Esophagus squamous epithelium (tissue), 4 donors: ENCODE data around the gene ATOSB.

ENCODE experiments used
- POLR2A ChIP-seq, 4 donors: fragments of 450-650 bp; IDR thresholded peaks; one replicate each; pipeline ENCODE4 v1.6.1; 2017; ENCODE audit warnings: antibody characterized with exemption in 4 of 4, mild to moderate bottlenecking in 4 of 4, moderate library complexity in 3 of 4
- TF ChIP-seq, protein P1 (sequence below), 6 experiments: fragments of 450-650 bp in 4 of 6; fragments of 200-600 bp in 2 of 6; sonication (generic) in 2 of 6; IDR thresholded peaks; one replicate each; pipeline ENCODE4 v1.5.1; 2016 to 2019; ENCODE audit warnings: antibody characterized with exemption in 6 of 6, mild to moderate bottlenecking in 4 of 6, moderate library complexity in 4 of 6

DNA sequence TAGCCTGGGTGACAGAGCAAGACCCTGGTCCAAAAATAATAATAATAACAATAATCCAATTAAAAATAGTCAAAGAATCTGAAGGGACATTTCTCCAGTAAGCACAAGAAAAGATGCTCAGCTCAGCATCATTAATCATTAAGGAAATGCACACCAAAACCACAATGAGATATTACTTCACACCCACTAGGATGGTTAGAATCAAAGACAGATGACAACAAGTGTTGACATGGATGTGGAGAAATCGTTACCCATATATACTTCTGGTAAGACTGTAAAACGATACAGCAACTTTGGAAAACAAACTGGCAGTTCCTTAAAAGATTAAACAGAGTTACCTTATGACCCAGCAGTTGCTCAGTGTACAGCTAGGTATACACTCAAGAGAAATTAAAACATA is 30.6 kb downstream of the ATOSB start:
- TF ChIP-seq POLR2A (IDR thresholded peaks at IDR 0.05) = no peak
- TF ChIP-seq, protein P1, sequence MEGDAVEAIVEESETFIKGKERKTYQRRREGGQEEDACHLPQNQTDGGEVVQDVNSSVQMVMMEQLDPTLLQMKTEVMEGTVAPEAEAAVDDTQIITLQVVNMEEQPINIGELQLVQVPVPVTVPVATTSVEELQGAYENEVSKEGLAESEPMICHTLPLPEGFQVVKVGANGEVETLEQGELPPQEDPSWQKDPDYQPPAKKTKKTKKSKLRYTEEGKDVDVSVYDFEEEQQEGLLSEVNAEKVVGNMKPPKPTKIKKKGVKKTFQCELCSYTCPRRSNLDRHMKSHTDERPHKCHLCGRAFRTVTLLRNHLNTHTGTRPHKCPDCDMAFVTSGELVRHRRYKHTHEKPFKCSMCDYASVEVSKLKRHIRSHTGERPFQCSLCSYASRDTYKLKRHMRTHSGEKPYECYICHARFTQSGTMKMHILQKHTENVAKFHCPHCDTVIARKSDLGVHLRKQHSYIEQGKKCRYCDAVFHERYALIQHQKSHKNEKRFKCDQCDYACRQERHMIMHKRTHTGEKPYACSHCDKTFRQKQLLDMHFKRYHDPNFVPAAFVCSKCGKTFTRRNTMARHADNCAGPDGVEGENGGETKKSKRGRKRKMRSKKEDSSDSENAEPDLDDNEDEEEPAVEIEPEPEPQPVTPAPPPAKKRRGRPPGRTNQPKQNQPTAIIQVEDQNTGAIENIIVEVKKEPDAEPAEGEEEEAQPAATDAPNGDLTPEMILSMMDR (IDR thresholded peaks at IDR 0.05) = no peak
